Stimulated activated CD4-positive, alpha-beta T cell treated with anti-CD3 and anti-CD28 coated beads, Interleukin-15, amount 100 ng/mL, for 1 hour (primary cell): Measurements from ENCODE around the gene IMPACT.
A peak's percentile ranks its signal among the peaks of the same experiment; 100 is the strongest.

Experiments used
- DNase-seq, 2 donors: peaks; one replicate each; pipeline ENCODE4 v3.0.0-alpha.2; 2020; ENCODE audit warnings: low read depth in 1 of 2, low spot score in 1 of 2

IMPACT gene, protein sequence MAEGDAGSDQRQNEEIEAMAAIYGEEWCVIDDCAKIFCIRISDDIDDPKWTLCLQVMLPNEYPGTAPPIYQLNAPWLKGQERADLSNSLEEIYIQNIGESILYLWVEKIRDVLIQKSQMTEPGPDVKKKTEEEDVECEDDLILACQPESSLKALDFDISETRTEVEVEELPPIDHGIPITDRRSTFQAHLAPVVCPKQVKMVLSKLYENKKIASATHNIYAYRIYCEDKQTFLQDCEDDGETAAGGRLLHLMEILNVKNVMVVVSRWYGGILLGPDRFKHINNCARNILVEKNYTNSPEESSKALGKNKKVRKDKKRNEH

DNA sequence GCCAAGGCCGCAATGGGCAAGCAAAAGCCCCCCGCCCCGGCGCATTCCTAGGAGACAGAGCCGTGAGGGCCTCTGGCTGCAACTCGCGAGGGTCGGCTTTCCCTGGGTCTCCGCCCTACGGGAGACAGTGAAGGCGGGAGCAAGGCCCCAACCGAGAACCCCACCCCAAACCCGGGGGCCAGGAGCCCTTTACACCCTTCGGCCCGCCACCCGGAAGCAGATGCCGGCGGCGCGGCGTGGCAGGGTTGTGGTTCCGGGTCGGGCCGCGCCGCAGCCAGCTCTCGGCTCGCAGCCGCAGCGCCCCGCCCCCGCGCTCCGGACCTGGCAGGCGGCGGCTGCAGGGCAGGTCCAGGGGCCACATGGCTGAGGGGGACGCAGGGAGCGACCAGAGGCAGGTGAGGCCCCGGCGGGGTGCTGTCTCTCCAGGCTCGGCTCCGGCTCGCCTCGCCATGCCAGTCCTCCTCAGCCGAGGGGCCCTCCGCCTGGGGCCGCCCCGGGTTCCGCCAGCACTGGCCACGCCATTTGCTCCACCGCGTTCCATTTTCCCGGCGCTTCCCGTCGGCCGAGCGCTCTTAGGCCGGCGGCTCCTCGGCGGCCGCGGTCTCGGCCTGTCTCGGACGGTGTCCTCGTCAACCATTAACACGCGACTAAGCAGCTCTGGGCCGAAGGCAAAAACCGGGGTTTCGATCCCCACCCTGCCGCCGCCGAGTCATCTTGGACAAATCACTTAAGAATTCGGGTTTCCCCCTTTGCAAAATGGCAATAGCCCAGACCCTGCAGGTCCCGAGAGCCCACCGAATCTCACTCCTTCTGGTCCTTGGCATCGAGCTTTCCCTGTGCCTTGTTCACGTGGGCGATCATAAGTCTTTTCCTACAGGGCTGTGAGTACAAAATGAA, at the start of gene IMPACT:
TSS of gene IMPACT (plus strand) at position 273 of the 897 bp plus-strand sequence. CDS start at position 360, 87 bp downstream.
- DNase-seq, result peak; percentile 60 to 71

DNA sequence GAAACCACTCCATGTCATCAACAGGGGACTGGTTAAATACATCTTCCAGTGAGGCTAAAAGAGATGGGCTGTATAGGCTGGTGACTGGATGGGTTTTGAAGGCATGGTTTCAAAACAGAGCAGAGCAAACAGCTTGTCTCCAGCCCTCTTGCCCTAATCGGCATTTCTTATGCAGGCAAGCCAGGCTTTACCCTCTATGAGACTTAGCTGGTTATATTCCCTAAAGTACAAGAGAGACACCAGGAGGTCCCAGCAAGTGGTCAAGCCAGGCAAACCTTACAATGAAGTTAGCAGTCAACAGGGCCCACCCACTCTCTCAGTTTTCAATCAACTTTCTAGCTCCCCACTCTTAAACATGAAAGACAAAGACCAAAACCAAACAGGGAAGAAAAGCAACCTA, 47.9 kb upstream of the IMPACT start:
- DNase-seq, result no peak

DNA sequence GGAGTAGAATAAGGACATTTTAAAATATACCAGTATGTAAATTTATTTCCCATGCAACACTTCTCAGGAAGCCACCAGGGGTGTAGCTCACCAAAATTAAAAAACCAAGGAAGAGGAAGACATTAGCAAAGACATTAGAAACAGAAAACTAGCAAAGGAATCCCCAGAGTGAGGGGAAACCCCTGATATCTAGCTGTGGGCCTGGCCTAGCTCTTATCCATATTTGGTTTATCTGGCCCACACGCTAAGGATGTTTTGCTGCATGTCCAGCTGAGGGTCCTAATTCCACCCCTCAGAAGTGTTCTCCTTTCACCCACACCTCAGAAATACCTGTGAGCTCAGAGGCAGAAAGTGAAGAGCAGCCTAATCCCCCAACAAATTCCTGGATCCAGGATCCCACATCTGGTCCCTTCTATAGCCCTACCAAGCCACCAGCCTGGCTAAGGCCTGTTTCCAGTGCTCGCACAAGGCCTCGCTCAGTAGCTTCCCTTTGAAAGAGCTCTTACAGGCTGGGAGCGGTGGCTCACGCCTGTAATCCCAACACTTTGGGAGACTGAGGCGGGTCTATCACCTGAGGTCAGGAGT, 46.2 kb upstream of the IMPACT start:
- no peak for DNase-seq

DNA sequence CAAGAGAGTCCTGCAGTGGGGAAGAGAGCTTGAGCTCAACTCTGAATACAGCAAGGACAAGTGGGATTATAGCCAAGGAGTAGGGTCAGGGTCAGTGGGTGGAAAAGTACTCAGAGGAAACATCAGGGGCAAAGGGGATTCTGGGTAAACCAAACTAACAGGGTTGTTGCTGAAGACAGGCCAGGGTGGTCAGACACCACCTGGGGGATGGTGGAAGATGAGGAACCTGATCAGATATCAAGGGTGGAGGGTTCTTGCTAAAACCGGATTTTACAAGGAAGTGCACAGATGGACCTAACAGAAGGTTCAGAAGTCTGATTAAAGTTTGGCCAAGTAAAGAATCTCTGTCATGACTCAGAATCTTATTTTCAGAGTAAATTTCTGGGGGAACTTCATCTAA, 45.3 kb upstream of the IMPACT start:
- no peak for DNase-seq

DNA sequence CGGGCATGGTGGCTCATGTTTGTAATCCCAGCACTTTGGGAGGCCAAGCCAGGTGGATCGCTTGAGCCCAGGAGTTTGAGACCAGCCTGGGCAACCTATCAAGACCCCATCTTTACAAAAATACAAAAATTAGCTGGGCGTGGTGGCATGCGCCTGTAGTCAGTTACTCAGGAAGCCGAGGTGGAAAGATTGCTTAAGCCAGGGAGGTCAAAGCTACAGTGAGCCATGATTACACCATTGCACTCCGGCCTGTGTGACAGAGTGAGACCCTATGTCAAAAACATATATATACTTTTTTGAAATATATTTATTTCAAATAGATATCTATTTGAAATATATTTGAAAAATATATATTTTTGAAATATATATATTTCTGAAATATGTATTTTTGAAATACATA, 39.8 kb upstream of the IMPACT start:
- no peak for DNase-seq

DNA sequence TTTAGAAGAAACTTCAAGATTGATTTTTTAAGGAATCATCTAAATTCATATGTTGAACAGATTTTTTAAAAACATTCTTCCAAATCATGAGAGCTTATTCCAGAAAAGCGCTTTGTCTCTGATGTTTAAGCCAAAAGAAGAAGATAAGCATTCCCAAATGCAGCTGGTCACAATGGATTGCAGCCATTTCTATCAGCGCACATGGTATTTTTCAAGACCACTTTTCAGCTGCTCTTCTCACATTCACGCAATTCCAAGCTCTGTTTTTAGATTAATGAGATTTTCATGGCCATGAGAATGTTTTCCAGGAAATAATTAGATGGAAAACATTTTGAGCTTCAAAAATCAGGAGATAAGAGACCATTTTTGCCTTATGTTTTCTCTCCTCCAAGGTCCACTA, 37.5 kb upstream of the IMPACT start:
- no peak for DNase-seq

DNA sequence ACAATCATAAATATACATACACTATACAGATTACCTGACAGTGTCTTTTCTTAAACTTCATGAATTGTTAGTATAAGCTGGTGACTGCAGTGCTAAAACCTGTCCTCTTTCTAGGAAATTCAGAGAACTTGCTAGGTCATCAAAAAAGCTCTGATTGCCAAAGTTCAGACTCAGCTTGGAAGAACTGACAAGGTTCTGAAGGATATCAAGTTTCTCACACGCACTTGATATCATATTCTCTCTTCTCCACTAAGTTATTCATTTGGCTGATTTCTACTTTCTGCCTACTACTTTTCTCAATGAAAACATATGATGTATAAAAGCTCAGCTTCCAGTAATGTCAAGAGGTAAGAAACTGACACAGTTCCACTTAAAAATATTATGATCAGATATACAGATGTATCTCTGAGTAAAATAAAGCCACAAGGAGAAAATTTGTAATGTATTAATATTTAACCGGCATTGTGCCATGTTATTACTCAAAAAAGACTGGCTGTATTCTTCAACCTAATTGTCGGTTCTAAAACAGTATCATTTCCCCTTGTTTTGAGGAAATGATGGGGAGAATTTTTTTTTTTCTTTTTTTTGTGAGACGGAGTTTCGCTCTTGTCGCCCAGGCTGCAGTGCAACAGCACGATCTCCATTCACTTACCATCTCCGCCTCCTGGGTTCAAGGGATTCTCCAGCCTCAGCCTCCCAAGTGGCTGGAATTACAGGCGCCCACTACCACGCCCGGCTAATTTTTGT, 31.2 kb upstream of the IMPACT start:
- DNase-seq, result no peak

DNA sequence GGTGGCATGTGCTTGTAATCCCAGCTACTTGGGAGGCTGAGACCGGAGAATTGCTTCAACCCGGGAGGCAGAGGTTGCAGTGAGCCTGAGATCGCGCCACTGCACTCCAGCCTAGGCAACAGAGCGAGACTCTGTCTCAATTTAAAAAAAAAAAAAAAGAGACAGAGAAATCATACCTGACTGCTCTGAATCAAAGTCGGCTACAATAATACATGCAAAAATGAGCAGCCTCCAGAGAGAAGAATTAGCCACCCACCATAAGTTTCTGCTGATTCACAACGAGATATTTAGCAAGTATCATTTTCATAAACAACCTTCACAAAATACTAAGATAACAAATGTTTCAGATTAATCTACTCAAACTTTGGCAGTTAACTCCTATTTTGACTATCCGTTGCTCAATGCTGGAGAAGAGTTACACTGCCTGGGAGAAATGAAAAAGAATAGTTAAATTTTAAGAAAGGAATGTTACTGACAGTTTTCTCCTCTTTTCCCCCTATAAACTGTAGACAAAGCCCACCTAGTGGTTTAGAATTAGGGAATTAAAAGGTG, 30.3 kb upstream of the IMPACT start:
- no peak for DNase-seq

DNA sequence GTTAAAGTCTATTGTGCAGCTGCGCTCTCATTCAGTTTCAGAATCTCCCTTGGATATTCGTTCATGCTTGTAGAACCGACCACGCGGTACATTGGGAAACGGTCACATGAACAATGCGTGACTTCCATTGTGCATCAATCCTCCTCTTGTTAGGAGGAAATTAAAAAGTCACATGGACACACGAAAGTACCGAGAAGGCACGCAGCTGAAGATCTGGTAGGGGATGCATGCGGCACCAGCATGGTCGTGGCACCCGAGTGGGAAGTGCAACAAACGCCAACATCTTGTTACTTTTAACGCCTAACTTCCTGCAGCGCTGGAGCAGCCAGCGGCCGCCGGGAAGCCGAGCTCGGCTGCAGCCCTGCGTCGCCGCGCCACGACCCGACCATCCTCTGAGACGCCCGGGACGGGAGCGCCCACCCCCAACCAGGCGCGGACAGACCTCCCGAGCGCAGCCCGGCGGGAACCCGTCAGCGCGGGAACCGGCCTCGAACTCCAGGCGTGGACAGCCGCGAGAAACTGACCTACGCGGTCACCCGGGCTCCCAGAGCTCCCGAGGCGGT, 29.3 kb upstream of the IMPACT start:
- no peak for DNase-seq

DNA sequence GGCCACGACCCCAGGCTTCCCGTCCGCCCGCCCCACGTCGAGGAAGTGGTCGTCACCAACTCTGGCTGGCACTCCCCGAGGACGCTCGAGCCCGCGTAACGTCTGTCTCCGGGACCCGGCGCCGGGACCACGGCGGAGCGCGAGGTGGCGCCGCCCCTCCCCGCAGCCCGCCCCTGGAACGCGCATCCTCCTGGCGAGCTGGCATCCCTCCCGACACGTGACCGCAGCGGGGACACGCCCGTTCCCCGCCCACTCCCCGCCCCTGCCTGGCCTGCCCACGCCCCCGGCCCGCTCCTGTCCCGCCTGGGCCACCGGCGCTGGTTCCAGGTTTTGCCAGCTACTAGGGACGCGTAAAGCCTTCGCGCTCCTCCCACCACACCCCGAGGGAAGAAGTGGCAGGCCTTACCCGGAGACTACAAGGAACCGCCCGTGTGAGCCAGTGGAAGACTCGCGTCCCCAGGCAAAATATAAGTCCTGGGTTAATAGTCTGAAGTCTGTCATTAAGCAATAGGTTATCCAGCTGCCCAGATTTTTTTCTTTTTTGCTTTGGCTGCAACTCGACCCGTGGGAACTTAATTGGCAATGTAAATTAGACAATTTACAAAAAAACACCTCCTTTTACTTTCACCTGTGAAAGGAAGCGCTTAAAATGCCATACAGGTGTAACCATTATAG, 28.6 kb upstream of the IMPACT start, which contains the start of gene OSBPL1A:
TSS of gene OSBPL1A (minus strand) at position 131 of the 675 bp plus-strand sequence. CDS start 20,291 bp downstream, outside the sequence.
- DNase-seq, result peak; percentile 62 to 72

DNA sequence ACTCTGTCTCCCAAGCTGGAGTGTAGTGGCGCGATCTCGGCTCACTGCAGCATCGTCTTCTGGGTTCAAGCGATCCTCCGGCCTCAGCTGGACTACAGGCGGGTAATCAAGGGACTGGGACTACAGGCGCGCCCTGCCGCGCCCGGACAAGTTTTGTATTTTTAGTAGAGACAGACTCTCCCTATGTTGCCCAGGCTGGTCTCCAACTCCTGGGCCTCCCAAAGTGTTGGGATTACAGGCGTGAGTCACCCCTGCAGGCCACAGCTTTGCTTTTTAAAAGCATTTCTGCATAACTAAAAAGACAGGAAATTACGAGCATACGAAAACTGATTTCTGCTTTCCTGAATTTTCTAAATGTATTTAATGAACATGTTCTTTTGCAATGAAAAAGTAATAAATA, 27.9 kb upstream of the IMPACT start:
- DNase-seq, result no peak

DNA sequence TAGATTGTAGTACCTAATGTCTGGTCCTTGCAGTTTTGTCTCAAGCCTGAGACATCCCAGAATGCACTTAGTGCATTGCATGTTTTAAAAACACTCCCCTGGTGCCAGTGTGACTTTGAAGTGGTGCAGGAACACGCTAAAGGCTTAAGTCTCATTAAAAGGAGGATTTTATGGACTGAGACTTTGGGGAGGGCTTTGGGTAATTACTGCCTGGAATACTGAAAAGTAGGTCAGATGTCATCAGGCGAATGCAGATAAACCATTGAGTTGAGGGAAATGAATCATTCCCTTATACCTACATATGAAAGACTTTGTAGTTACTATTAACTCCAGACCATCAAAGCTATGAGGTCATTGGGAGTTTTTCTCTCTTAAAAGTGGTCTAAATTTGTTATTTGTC, 25.9 kb upstream of the IMPACT start:
- DNase-seq, result no peak

DNA sequence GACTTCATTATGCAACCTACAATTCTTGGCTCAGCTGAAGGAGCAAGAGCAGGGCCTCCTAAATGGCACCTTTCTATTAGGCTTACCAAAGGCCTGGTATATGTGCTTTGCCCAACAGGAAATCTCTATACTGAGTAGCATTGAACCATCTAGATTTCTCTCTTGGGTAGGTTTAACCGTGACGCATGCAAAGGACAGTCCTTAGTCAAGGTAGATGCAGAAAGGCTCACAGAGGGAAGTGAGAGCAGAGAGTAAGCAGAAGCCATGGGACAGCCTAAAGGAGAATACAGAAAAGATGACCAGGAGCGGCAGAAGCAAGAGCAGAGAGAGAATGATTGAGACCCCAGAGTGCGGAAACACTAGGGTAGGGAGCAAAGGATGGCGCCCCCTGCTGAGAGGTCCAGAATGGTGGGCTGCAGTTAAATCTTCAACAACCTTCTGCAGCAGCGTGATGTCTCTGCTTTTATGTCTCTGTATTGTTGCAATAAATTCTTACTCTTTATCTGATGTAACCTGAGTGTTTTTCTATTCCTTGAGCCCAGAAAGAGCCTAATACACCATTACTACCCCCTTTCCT, 24.2 kb upstream of the IMPACT start:
- no peak for DNase-seq

DNA sequence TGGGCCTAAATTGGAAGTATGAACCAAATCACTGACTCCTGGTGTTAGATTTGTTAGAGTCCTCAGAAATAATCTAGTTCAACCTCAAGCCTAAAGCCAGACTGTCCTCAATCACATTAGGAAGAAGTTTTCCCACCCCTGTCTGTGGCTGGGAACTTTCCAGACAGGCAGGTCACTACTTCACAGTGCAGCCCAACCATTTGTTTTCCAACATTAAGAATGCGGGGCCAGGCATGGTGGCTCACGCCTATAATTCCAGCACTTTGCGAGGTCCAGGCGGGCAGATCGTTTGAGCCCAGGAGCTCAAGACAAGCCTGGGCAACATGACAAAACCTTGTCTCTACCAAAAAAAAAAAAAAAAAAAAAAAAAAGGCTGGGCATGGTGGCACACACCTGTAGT, 23.4 kb upstream of the IMPACT start:
- DNase-seq, result no peak

DNA sequence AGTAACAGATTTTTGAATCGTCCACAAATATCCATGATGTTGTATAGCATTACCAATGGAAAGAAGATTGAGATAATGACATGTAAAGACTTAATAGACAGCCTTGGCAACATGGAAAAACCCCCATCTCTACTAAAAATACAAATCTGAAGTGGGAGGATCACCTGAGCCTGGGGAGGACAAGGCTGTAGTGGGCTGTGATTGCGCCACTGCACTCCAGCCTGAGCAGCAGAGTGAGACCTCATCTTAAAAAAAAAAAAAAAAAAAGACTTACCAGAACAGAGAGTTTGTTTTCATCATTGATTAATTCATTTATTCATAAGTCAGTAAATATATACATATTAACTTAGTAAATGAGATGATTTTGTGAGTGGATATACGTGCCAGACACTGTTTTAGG, 21.9 kb upstream of the IMPACT start:
- DNase-seq, result no peak

DNA sequence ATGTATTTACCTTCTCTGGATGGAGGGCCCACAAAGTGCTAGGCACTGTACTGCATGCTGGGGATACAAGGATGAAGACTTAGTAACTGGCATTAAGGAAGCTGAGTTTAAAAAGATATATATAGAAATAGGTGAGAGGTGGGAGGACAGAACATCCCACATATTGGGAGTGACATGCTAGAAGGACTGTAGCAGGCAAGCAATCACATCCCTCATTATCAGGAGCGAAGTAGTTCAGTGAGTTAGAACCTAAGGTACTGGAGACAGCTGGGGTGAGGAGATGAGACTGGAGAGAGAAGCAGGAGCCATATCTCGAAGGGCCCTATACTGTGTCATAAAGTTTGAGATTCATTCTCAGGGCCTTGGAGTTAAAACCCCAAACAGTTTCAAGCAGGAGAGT, 18.0 kb upstream of the IMPACT start:
- DNase-seq, result no peak

DNA sequence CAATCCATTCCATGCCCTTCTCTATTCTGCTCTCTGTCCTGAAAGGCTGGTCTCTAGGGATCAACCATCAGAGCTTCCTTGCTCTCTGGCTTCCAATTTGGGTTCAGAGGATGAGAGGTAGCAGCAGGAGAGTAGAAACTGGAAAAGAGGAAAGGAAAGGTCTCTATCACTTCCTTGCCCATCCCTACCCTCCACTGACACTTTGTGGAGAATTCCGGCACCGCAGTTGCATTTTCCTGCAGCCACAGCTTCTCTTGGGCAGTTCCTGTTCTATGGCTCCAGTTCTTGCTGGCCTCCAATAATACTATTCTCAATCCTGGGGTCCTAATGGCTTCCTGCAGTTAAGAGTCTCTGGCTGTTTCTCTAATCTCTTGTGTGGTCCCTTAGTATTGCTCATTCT, 13.3 kb upstream of the IMPACT start:
- DNase-seq, result no peak

DNA sequence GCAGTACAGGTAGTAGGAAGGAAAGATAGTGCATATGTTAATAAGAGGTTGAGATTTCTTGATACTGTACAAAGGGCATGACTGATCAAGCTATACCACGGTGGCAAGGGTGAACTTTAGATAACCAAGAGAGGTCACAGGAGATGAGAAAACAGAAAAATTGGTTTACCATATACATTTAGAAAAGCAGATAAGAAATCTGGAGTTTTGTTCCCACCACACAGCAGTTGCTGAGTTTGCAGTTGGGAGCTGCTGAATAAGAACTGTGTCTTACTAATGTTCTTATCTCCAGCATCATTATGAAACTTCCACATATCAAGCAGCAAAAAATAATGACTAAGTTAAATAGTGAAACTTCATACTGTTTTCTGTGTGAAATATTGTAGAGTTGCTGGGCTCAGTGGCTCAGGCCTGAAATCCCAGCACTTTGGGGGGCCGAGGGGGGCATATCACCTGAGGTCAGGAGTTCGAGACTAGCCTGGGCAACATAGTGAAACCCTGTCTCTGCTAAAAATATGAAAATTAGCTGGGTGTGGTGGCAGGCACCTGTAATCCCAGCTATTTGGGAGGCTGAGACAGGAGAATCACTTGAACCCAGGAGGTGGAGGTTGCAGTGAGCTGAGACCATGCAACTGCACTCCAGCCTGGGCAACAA, 12.0 kb upstream of the IMPACT start:
- no peak for DNase-seq

DNA sequence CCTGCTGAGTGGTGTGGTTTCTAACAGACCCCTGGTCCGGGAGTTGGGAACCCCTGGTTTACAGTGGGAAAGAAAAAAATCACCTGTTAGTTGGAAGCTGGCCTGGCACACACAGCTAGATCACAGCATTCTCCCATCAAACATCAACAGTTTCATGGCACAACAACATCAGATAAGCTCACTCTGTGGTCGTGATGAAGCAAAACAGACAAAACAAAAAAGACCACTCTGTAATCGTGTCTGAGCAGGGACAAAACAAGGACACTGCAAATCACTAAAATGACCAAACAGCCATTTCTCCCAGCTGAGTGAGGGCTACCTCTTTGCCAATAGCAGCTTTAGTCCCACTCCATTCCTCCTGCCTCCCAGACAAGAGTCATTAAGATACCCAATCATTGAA, 9.0 kb upstream of the IMPACT start:
- no peak for DNase-seq
